Neural cell (in vitro differentiated cells): Measurements from ENCODE around the gene TBC1D22B. TPM values are rescaled to one million over a fixed set of nuclear protein-coding genes. Genes with fewer than 3 reads are reported as not detected.

ENCODE experiments used
- H2AFZ ChIP-seq: fragments of 200-600, 300-800 bp; sonication (generic), shearing (Covaris generic); 2 replicates; pipeline ENCODE4 v1.6.0; 2014; ENCODE audit warnings: low read depth, mild to moderate bottlenecking, antibody characterized with exemption, low read length, moderate library complexity
- H3F3A ChIP-seq: fragments of 200-600 bp; shearing (Covaris generic); 2 replicates; pipeline ENCODE4 v1.6.1; 2016; ENCODE audit warnings: mild to moderate bottlenecking, moderate library complexity, mixed read lengths, antibody characterized with exemption, low read length; ENCODE audit not compliant: insufficient read depth, poor library complexity, severe bottlenecking
- H3K27ac ChIP-seq: fragments of 200-600, 300-800 bp; sonication (generic), shearing (Covaris generic); 2 replicates; pipeline ENCODE4 v1.5.1; 2014; ENCODE audit warnings: mild to moderate bottlenecking, low read length, moderate library complexity
- H3K27me3 ChIP-seq: fragments of 300-800, 200-600 bp; sonication (generic), shearing (Covaris generic); 2 replicates; pipeline ENCODE4 v1.6.0; 2014; ENCODE audit warnings: mild to moderate bottlenecking, low read depth, low read length, moderate library complexity; ENCODE audit not compliant: insufficient read depth
- H3K36me3 ChIP-seq: fragments of 300-800, 200-600 bp; sonication (generic), shearing (Covaris generic); 2 replicates; pipeline ENCODE4 v1.5.1; 2014; ENCODE audit warnings: mild to moderate bottlenecking, antibody characterized with exemption, low read length, moderate library complexity; ENCODE audit not compliant: insufficient read depth
- H3K4me2 ChIP-seq: fragments of 300-800, 200-600 bp; sonication (generic), shearing (Covaris generic); 2 replicates; pipeline ENCODE4 v1.6.0; 2014; ENCODE audit warnings: mild to moderate bottlenecking, low read length
- H3K4me3 ChIP-seq: fragments of 300-800, 200-600 bp; sonication (generic), shearing (Covaris generic); 2 replicates; pipeline ENCODE4 v1.5.1; 2014; ENCODE audit warnings: mild to moderate bottlenecking, low read length, moderate library complexity
- H3K79me2 ChIP-seq: fragments of 200-600 bp; shearing (Covaris generic); replicated peaks from 2 replicates; pipeline ENCODE4 v1.6.0; 2014; ENCODE audit warnings: mild to moderate bottlenecking, low read length, moderate library complexity; ENCODE audit not compliant: insufficient read depth
- H3K9ac ChIP-seq: fragments of 300-800, 200-600 bp; sonication (generic), shearing (Covaris generic); 2 replicates; pipeline ENCODE4 v1.6.1; 2016; ENCODE audit warnings: mild to moderate bottlenecking, low read length, mixed read lengths
- H3K9me2 ChIP-seq: fragments of 200-600 bp; shearing (Covaris generic); 2 replicates; pipeline ENCODE4 v1.6.1; 2016; ENCODE audit warnings: mild to moderate bottlenecking, low read length, mixed read lengths; ENCODE audit not compliant: insufficient read depth
- H3K9me3 ChIP-seq: fragments of 200-600, 300-800 bp; sonication (generic), shearing (Covaris generic); 2 replicates; pipeline ENCODE4 v1.6.1; 2016; ENCODE audit warnings: mild to moderate bottlenecking, mixed run types, low read length, moderate library complexity, mixed read lengths
- H4K20me1 ChIP-seq: fragments of 200-600 bp; shearing (Covaris generic); 2 replicates; pipeline ENCODE4 v1.6.1; 2016; ENCODE audit warnings: mild to moderate bottlenecking, mixed run types; ENCODE audit not compliant: insufficient read depth
- EP300 ChIP-seq: fragments of 450-650 bp; conservative IDR thresholded peaks from 2 replicates; pipeline ENCODE4 v1.6.1; 2014; ENCODE audit warnings: antibody characterized with exemption, mild to moderate bottlenecking, moderate library complexity; ENCODE audit not compliant: poor library complexity, severe bottlenecking
- EZH2 ChIP-seq: fragments of 200-600, 300-800 bp; shearing (Covaris generic), sonication (generic); IDR thresholded peaks from 2 replicates; pipeline ENCODE4 v1.6.1; 2014; ENCODE audit warnings: antibody characterized with exemption, low read length, borderline replicate concordance, mild to moderate bottlenecking; ENCODE audit not compliant: insufficient read depth, poor library complexity, severe bottlenecking
- MXI1 ChIP-seq: fragments of 450-650 bp; conservative IDR thresholded peaks from 2 replicates; pipeline ENCODE4 v1.6.1; 2014; ENCODE audit warnings: antibody characterized with exemption, mild to moderate bottlenecking; ENCODE audit not compliant: poor library complexity, severe bottlenecking
- POLR2AphosphoS5 ChIP-seq: IDR thresholded peaks from 2 replicates; pipeline ENCODE4 v1.6.1; 2012
- RAD21 ChIP-seq: fragments of 450-650 bp; conservative IDR thresholded peaks from 2 replicates; pipeline ENCODE4 v1.6.1; 2014; ENCODE audit warnings: antibody characterized with exemption, mild to moderate bottlenecking, moderate library complexity
- REST ChIP-seq: IDR thresholded peaks from 2 replicates; pipeline ENCODE4 v1.6.1; 2012; ENCODE audit warnings: borderline replicate concordance
- SMC3 ChIP-seq: fragments of 450-650 bp; conservative IDR thresholded peaks from 2 replicates; pipeline ENCODE4 v1.6.1; 2014; ENCODE audit warnings: antibody characterized with exemption, mild to moderate bottlenecking, moderate library complexity; ENCODE audit not compliant: poor library complexity
- TAF1 ChIP-seq: IDR thresholded peaks from 2 replicates; pipeline ENCODE4 v1.6.1; 2012; ENCODE audit warnings: low read depth
- polyA plus RNA-seq: library from polyadenylated mRNA; depleted of rRNA; stranded (reverse); fragments of >200 nt; gene quantifications from 2 replicates; pipeline ENCODE4 v1.2.3, GENCODE V29; 2014
- TF ChIP-seq, protein P1 (sequence below): fragments of 450-650 bp; IDR thresholded peaks from 2 replicates; pipeline ENCODE4 v1.5.1; 2014; ENCODE audit warnings: antibody characterized with exemption, mild to moderate bottlenecking, moderate library complexity; ENCODE audit not compliant: poor library complexity, severe bottlenecking

Gene TBC1D22B
- polyA plus RNA-seq, 1 donor from 2014 or later, result 10.6 TPM

DNA sequence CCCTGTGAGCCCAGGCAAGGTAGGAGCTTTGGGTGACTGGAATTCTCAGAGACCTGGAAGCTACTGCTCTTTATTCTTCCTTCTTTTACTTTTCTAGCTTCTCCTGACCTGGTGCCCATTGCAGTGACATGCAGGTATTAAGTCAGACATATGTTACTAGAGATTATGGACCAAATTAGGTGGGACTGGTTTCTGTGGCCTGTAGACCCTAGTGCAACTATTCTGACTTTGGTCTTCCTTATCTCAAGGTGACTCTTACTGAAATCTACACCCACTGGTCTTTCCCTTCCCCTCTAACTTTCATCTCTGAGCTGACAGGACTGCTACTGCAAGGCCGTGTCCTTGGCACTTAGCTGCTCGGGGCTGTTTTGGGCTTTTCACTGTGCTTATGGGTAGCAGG, 24.8 kb downstream of the TBC1D22B start:
- peaks cover under 1% of the 10 kb centered on the region for H3K36me3 ChIP-seq
- TF ChIP-seq TAF1 (no peak), EZH2 (no peak), POLR2AphosphoS5 (no peak), REST (no peak), EP300 (no peak), SMC3 (no peak), RAD21 (no peak), MXI1 (no peak)
- TF ChIP-seq, protein P1, sequence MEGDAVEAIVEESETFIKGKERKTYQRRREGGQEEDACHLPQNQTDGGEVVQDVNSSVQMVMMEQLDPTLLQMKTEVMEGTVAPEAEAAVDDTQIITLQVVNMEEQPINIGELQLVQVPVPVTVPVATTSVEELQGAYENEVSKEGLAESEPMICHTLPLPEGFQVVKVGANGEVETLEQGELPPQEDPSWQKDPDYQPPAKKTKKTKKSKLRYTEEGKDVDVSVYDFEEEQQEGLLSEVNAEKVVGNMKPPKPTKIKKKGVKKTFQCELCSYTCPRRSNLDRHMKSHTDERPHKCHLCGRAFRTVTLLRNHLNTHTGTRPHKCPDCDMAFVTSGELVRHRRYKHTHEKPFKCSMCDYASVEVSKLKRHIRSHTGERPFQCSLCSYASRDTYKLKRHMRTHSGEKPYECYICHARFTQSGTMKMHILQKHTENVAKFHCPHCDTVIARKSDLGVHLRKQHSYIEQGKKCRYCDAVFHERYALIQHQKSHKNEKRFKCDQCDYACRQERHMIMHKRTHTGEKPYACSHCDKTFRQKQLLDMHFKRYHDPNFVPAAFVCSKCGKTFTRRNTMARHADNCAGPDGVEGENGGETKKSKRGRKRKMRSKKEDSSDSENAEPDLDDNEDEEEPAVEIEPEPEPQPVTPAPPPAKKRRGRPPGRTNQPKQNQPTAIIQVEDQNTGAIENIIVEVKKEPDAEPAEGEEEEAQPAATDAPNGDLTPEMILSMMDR, result no peak
- no peaks in the 10 kb centered on the region for H3K9me2 ChIP-seq
- H3K9ac ChIP-seq, result no peak overlapping the region
- no peaks in the 10 kb centered on the region for H3K79me2 ChIP-seq
- no peaks in the 10 kb centered on the region for H3F3A ChIP-seq
- no peak overlapping the region for H2AFZ ChIP-seq
- H4K20me1 ChIP-seq, result no peaks in the 10 kb centered on the region
- no peaks in the 10 kb centered on the region for H3K9me3 ChIP-seq
- no peak overlapping the region for H3K27ac ChIP-seq
- H3K27me3 ChIP-seq, result no peaks in the 10 kb centered on the region
- H3K4me2 ChIP-seq, result no peak overlapping the region
- no peak overlapping the region for H3K4me3 ChIP-seq

GRCh38 chr6:37283268-37283667, 25.7 kb downstream of the TBC1D22B start:
- Histone ChIP-seq H4K20me1 (no peaks in the 10 kb centered on the region), H3K9me3 (no peaks in the 10 kb centered on the region), H3K79me2 (no peaks in the 10 kb centered on the region), H3F3A (no peaks in the 10 kb centered on the region), H3K27ac (no peak overlapping the region), H3K27me3 (no peaks in the 10 kb centered on the region), H3K9ac (no peak overlapping the region), H3K4me3 (no peak overlapping the region), H3K4me2 (no peak overlapping the region), H2AFZ (no peak overlapping the region), H3K9me2 (no peaks in the 10 kb centered on the region), H3K36me3 (peaks cover 5% of the 10 kb centered on the region)
- no peak for TF ChIP-seq SMC3
- TF ChIP-seq TAF1, result no peak
- no peak for TF ChIP-seq EP300
- TF ChIP-seq POLR2AphosphoS5, result no peak
- TF ChIP-seq REST, result no peak
- no peak for TF ChIP-seq RAD21
- TF ChIP-seq MXI1, result no peak
- TF ChIP-seq, protein P1, result no peak
- TF ChIP-seq EZH2, result no peak
